Hepatocyte (in vitro differentiated cells): ENCODE data around the gene LMOD2. TPM values are rescaled to one million over a fixed set of nuclear protein-coding genes. Genes with fewer than 3 reads are reported as not detected.

ENCODE experiments used
- DNase-seq: peaks from one replicate; pipeline ENCODE4 v3.0.0-alpha.2; 2016; ENCODE audit warnings: low spot score
- H2AFZ ChIP-seq: fragments of 200-600 bp; sonication (generic); 2 replicates; pipeline ENCODE4 v1.6.0; 2016; ENCODE audit warnings: antibody characterized with exemption, mild to moderate bottlenecking
- H3K27ac ChIP-seq: fragments of 200-600 bp; sonication (generic); 2 replicates; pipeline ENCODE4 v1.5.1; 2016; ENCODE audit warnings: mild to moderate bottlenecking
- H3K27me3 ChIP-seq: fragments of 200-600 bp; sonication (generic); 2 replicates; pipeline ENCODE4 v1.6.1; 2016
- H3K36me3 ChIP-seq: fragments of 200-600 bp; sonication (generic); replicated peaks from 2 replicates; pipeline ENCODE4 v1.5.1; 2016; ENCODE audit warnings: low read depth; ENCODE audit not compliant: insufficient read depth
- H3K4me1 ChIP-seq: fragments of 200-600 bp; sonication (generic); 2 replicates; pipeline ENCODE4 v1.5.1; 2016; ENCODE audit warnings: mild to moderate bottlenecking, moderate library complexity; ENCODE audit not compliant: insufficient read depth
- H3K4me2 ChIP-seq: fragments of 200-600 bp; sonication (generic); 2 replicates; pipeline ENCODE4 v1.6.0; 2016
- H3K4me3 ChIP-seq: fragments of 200-600 bp; sonication (generic); 2 replicates; pipeline ENCODE4 v1.5.1; 2016; ENCODE audit warnings: mild to moderate bottlenecking
- H3K79me2 ChIP-seq: fragments of 200-600 bp; sonication (generic); 2 replicates; pipeline ENCODE4 v1.6.0; 2017; ENCODE audit warnings: mild to moderate bottlenecking
- H3K9me2 ChIP-seq: fragments of 200-600 bp; sonication (generic); replicated peaks from 2 replicates; pipeline ENCODE4 v1.6.0; 2017; ENCODE audit warnings: mild to moderate bottlenecking; ENCODE audit not compliant: insufficient read depth
- H3K9me3 ChIP-seq: fragments of 200-600 bp; sonication (generic); 2 replicates; pipeline ENCODE4 v1.5.1; 2016; ENCODE audit warnings: low read depth, mild to moderate bottlenecking
- H4K20me1 ChIP-seq: fragments of 200-600 bp; sonication (generic); 2 replicates; pipeline ENCODE4 v1.6.0; 2016; ENCODE audit warnings: mild to moderate bottlenecking; ENCODE audit not compliant: insufficient read depth, poor library complexity, severe bottlenecking
- EZH2 ChIP-seq: fragments of 200-600 bp; sonication (generic); IDR thresholded peaks from 2 replicates; pipeline ENCODE4 v1.6.1; 2016; ENCODE audit warnings: antibody characterized with exemption, mild to moderate bottlenecking, borderline replicate concordance
- EZH2phosphoT487 ChIP-seq: fragments of 200-600 bp; sonication (generic); IDR thresholded peaks from one replicate; pipeline ENCODE4 v1.6.1; 2018; ENCODE audit warnings: antibody characterized with exemption, mild to moderate bottlenecking, low read depth, moderate library complexity; ENCODE audit not compliant: unreplicated experiment, severe bottlenecking
- WGBS: methylation state at CpG from one replicate; pipeline ENCODE4 v1.1.6; 2016; ENCODE audit warnings: low lambda C conversion rate; ENCODE audit errors: missing lambda C conversion rate; 5-methylcytosine and 5-hydroxymethylcytosine counted together
- polyA plus RNA-seq: library from polyadenylated mRNA; unstranded; fragments of >200 nt; fragmentation: Nextera tagmentation; extraction: Ambion mirVana; gene quantifications from 2 replicates; pipeline ENCODE4 v1.2.1, GENCODE V29; 2016
- total RNA-seq: library from RNA; depleted of rRNA; stranded (reverse); fragments of >200 nt; gene quantifications from 2 replicates; pipeline ENCODE4 v1.2.3, GENCODE V29; 2014
- TF ChIP-seq, protein P1 (sequence below): fragments of 200-600 bp; sonication (generic); IDR thresholded peaks from 2 replicates; pipeline ENCODE4 v1.5.1; 2016; ENCODE audit warnings: antibody characterized with exemption, mild to moderate bottlenecking; ENCODE audit not compliant: poor library complexity

LMOD2 gene
- total and polyA plus RNA-seq, 2 experiments from 2014 or later, result not detected

DNA sequence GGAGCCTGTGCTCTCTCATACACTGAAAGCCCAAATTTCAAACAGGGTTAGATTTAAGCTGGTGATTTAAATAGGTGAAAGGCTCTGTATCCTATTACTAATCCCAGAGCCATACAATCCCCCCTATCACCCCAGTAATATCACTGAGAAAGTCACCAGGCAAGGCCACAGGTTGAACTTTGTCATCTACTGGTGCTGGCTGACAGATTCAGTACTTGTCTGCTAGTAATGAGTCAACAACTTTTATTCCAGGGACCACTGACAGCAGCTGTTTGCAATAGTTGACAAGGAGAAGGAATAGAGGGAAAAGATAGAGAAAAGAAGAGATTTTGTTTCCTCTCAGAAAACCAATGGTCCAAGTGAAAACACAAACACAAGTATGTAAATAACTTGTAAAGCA is 43.6 kb upstream of the LMOD2 start:
- no peak for TF ChIP-seq EZH2
- TF ChIP-seq, protein P1, sequence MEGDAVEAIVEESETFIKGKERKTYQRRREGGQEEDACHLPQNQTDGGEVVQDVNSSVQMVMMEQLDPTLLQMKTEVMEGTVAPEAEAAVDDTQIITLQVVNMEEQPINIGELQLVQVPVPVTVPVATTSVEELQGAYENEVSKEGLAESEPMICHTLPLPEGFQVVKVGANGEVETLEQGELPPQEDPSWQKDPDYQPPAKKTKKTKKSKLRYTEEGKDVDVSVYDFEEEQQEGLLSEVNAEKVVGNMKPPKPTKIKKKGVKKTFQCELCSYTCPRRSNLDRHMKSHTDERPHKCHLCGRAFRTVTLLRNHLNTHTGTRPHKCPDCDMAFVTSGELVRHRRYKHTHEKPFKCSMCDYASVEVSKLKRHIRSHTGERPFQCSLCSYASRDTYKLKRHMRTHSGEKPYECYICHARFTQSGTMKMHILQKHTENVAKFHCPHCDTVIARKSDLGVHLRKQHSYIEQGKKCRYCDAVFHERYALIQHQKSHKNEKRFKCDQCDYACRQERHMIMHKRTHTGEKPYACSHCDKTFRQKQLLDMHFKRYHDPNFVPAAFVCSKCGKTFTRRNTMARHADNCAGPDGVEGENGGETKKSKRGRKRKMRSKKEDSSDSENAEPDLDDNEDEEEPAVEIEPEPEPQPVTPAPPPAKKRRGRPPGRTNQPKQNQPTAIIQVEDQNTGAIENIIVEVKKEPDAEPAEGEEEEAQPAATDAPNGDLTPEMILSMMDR, result no peak
- no peak for TF ChIP-seq EZH2phosphoT487
- no peak overlapping the region for H3K4me3 ChIP-seq
- DNase-seq, result peak; percentile 22

DNA sequence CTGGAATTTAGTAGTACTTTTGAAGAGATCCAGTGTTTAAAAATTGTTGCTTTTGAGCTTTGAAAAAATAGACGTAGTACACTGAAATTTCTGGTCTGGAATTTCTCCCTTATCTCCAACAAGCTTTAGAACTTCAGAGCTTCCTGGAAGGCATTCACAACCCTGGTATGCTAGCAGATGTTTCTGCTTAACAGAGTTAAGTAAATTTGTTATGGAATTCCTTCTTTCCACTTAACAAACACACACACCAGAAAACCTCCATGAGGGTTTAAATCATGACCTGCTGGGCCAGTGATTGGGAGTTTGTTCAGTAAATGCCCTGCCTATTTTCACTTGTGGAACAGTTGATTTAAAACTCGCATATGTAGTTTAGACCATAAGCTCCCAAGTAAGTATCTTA is 40.3 kb upstream of the LMOD2 start:
- peak; percentile 57 for DNase-seq
- no peaks in the 10 kb centered on the region for H3K9me2 ChIP-seq

More for the DNA sequence above, 43.6 kb upstream of the LMOD2 start:
- no peaks in the 10 kb centered on the region for H3K27me3 ChIP-seq
- H3K9me2 ChIP-seq, result no peaks in the 10 kb centered on the region
- no peak overlapping the region for H3K4me2 ChIP-seq
- no peaks in the 10 kb centered on the region for H3K36me3 ChIP-seq
- no peaks in the 10 kb centered on the region for H3K9me3 ChIP-seq
- no peaks in the 10 kb centered on the region for H4K20me1 ChIP-seq
- H2AFZ ChIP-seq, result no peak overlapping the region
- no peaks in the 10 kb centered on the region for H3K79me2 ChIP-seq
- H3K27ac ChIP-seq, result no peak overlapping the region
- H3K4me1 ChIP-seq, result peaks cover 9% of the 10 kb centered on the region

DNA sequence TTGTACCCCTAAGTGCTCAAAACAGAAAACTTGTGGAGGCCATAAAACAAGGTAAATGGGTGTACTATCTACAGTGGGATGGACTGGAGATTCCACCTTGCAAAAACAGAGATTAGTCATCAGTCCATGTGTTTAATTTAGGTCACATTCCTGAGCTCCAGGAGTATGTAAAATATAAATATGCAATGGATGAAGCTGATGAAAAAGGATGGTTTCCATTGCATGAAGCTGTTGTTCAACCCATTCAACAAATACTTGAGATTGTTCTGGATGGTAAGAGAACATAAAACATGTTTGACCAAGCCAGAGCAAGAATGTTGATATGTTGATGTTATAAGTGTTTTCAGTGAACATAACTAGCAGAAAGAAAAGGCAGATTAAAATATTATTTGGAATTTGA is 39.4 kb upstream of the LMOD2 start:
- H3K4me2 ChIP-seq, result no peak overlapping the region
- peaks cover 9% of the 10 kb centered on the region for H3K4me1 ChIP-seq
- no peaks in the 10 kb centered on the region for H3K79me2 ChIP-seq
- H3K27ac ChIP-seq, result no peak overlapping the region
- no peaks in the 10 kb centered on the region for H4K20me1 ChIP-seq
- no peak for DNase-seq
- H3K9me3 ChIP-seq, result no peaks in the 10 kb centered on the region
- H2AFZ ChIP-seq, result no peak overlapping the region
- no peaks in the 10 kb centered on the region for H3K9me2 ChIP-seq
- H3K4me3 ChIP-seq, result no peak overlapping the region
- H3K27me3 ChIP-seq, result no peaks in the 10 kb centered on the region
- TF ChIP-seq, protein P1, result no peak
- TF ChIP-seq EZH2 (no peak), EZH2phosphoT487 (no peak)
- H3K36me3 ChIP-seq, result no peaks in the 10 kb centered on the region

More for the DNA sequence above, 40.3 kb upstream of the LMOD2 start:
- peaks cover 9% of the 10 kb centered on the region for H3K4me1 ChIP-seq
- no peak overlapping the region for H2AFZ ChIP-seq
- H3K27ac ChIP-seq, result peak overlapping the region; percentile 1
- no peak overlapping the region for H3K4me3 ChIP-seq
- H3K36me3 ChIP-seq, result no peaks in the 10 kb centered on the region
- H3K27me3 ChIP-seq, result no peaks in the 10 kb centered on the region
- TF ChIP-seq, protein P1, result no peak
- no peak for TF ChIP-seq EZH2phosphoT487
- no peak for TF ChIP-seq EZH2
- H3K79me2 ChIP-seq, result no peaks in the 10 kb centered on the region
- H3K9me3 ChIP-seq, result no peaks in the 10 kb centered on the region
- H4K20me1 ChIP-seq, result no peaks in the 10 kb centered on the region
- peak overlapping the region; percentile 28 for H3K4me2 ChIP-seq
- 10% methylated on average over 2 of the region's 2 CpGs for WGBS

DNA sequence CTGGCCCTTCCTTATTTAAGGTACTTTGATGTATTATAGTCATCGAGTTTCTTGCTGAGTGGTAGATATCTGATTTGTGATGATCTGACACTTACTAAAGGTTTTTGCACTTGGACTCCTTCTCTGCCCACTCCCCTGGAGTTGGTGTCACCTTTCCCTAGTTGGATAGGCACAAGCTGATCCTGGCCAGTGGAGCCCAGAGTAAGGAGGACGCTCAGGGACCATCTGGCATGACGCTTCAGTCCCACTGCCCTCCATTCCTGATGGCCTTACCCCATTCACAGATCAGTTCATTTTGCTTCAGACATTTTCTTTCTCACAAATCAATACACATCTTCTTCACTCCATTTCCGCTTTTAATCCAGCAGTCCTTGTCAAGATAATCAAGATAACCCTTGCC is 34.0 kb upstream of the LMOD2 start:
- H3K9me2 ChIP-seq, result no peaks in the 10 kb centered on the region
- 83% methylated on average over 4 of the region's 4 CpGs for WGBS
- DNase-seq, result no peak

More for the DNA sequence above, 34.0 kb upstream of the LMOD2 start:
- Histone ChIP-seq H3K36me3 (no peaks in the 10 kb centered on the region), H3K9me3 (no peaks in the 10 kb centered on the region), H3K27ac (no peak overlapping the region), H3K4me3 (no peak overlapping the region), H3K79me2 (no peaks in the 10 kb centered on the region), H3K4me2 (no peak overlapping the region), H3K27me3 (no peaks in the 10 kb centered on the region), H3K4me1 (no peaks in the 10 kb centered on the region), H2AFZ (no peak overlapping the region), H4K20me1 (no peaks in the 10 kb centered on the region)
- TF ChIP-seq EZH2phosphoT487 (no peak), EZH2 (no peak)
- TF ChIP-seq, protein P1, result no peak
